Stimulated activated CD4-positive, alpha-beta T cell treated with anti-CD3 and anti-CD28 coated beads, TNF-alpha, amount 100 ng/mL, for 4 hours (primary cell): Measurements from ENCODE around the gene ADCY5.

ENCODE experiments used
- DNase-seq, 3 experiments: peaks; one replicate each; pipeline ENCODE4 v3.0.0-alpha.2; 2020; ENCODE audit warnings: low read depth in 3 of 3

The ADCY5 gene

DNA sequence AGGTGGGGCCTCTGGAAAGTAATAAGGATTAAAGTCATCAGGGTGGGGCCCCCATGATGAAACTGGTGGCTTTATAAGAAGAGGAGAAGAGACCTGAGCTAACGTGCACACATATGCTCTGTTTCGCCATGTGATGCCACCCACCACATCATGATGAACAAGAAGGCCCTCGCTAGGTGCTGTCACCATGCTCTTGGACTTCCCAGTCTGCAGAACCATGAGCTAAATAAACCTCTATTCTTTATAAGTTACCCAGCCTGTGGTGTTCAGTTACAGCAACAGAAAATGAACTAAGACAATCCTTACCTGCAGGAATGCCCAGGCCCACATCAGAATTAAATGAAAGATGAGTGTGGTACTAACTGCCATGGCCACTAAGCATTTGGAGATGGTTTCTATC, 79.8 kb downstream of the ADCY5 start:
- DNase-seq: no peak

DNA sequence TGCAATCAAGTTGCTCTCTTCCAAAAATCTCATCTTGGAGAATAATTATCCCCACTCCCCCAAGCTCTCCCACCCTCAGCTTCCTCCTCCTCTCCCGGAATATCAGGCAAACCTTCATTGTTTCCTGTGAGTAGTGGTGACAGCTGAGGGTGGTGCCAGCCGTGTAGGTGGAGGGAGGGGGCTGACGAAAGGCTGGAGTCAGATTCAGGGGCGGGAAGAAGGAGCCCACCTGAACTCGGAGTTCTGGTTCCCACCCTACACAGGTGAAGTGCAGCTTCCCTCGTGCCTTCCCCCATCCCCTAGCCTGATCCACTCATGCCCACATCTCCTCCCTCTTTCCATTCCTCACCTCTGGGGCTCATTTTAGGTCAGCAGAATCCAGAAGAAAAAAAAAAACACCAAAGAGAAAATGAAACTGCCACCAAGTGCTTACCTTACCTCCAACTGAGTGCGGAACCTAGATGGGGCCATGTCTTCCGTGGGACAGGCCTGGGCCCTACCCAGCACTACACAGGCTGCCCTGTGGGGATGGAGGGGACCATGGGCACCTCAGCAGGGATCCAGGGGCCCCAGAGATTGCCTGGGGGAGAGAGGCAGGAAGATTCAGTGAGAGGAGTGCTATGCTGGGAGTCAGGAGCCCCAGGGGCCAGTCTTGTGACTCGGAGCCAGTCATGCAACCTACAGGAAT, 81.3 kb downstream of the ADCY5 start:
- no peak for DNase-seq

DNA sequence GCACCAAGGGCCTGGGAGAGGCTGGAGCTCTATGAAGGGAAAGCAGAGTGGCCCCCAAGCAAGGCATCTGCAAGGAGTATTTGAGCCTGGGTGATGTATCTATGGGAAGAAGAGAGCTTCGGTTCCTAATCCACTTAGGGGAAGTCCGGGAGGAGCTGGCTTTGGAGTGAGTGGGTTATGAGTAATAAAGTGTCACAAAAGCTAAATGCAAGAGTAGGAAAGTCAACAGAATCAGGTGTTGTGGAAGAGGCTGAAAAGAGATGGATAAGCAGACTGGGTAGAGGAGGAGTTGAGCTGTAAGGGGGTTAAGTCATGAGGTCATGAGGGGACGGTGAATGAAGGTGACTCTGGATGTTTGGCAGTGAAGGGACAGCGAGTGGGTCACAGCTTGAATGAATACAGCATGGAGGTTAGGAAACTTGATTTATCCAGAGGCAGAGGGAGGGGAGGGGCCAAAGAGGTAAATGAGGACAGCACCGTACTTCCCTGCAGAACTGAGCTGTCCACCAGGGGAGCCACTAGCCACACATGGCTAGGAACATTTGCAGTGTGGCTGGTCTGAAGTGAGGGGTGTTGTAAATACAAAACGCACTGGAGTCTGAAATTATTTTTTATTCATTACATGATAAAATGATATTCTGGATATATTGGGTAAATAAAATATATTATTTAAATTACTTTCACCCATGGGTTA, 83.3 kb downstream of the ADCY5 start:
- no peak for DNase-seq

DNA sequence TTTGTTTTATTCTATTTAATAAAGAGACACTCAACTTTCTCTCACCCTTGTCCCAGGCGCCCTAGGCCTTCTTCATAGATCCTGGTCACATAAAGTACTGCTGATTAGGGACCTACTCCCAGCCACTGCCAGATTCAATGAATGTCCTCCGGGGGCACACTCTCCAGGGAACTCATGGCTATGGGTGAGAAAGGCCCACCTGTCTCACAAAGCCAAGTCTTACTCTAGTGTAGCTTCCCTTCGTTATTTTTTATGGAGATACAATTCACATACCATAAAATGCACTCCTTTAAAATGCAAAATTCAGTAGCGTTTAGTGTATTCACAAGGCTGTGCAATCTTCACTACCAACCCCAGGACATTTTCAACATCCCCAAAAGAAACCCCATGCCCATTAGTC, 87.8 kb downstream of the ADCY5 start:
- DNase-seq: no peak

DNA sequence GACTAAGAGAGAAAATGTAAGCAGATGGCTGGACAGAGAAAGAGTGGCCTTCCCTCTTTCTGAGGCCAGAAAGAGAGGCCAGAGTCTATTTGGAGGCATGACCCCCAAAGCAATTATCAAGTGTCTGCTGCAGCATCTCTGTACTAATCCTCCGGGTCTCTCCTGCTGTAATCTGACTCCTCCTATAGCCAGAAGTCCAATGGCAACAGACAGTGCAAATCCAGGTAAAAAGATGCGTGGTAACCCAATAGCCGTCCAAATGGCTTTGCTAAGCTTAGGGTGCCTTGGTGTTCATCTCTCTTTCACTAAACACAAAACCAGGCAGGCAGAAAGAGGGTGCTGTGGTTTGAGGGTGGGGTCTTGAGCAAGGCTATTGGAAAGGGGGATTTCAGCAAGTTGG, 91.6 kb downstream of the ADCY5 start:
- no peak for DNase-seq

DNA sequence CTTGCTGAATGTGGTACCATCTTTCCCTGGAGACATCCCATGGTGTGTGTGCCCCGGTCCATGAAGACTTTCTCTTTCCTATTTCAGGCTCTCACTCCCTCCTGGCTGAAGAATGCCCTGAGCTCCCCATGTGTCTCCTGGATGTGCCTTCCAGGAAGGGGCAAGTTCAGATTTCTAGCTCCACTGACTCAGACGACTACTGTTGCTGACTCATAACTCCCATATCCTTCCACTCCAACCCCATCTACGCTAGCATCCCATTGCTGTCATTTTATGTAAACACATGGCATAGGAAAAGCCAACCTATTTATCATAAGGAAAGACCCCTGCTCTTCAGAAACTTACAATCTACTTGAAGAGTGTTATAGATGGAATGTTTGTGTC, 95.0 kb downstream of the ADCY5 start:
- no peak for DNase-seq

DNA sequence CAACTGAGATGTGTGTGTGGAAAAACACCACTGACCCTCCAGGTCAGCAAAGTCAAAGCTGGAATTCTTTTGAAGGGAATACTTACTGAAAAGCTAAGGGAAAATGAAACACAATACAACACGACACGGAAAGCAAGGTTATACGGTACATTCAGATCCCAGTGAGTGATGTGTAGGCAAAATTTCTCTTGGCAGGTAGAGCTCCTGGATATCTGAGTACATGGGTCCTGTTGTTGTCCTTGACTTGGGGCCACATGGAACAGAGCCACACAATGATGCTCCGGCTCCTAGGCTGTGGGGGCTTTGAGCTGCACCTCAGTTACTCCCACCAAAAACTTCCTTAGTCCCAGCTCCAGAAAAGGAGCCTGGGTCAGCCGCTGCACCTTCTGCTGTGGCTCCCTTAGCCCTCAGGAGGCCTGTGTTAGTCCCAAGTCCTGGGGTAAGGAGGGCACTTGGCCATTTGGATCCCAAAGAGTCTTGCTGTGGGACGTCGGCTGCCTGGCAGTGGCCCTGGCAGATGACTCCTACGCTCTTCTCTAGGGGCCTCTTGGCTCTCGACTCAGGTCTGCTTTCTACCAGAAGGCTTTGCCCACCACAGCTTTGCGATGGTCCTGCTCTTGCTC, 95.6 kb downstream of the ADCY5 start:
- DNase-seq: no peak

DNA sequence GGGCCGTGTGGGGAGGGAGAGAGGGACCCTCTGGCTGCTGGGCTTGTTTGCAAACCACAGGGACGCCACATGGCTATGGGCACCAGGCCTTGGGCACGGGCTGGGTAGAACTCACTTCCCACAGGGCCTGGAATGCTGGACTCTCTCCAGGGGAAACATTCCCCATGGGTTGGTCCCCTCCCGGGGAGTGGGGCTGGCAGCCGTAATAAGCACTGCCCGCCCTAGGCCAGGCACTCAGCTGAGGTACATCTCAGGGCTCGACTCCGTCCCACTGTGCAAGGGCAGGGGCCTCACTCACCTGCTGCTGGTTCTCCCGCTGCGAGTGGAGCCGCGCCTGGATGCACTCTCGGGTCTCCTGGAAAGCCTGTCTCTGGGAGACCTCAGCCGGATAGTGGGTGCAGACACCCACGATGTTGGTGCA, 96.7 kb downstream of the ADCY5 start:
- no peak for DNase-seq

DNA sequence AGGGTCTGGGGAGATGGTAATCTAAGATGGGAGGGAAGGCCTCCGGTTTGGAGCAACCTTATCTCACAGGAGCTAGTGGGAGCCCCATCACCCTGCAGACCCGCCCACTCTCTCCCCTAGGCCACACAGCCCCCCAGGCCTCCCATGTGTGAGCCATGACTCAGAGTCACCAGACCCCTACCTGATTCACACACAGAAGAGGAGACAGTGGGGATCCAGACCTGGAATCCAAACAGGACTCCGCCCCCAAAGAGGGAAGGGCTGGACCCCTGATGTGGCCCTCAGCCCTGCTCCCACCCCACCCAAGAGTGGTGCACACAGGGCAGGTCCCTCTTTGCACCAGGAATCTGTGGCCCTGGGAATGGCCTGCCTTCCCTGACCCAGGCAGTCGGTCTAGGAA, 97.4 kb downstream of the ADCY5 start:
- DNase-seq: no peak

DNA sequence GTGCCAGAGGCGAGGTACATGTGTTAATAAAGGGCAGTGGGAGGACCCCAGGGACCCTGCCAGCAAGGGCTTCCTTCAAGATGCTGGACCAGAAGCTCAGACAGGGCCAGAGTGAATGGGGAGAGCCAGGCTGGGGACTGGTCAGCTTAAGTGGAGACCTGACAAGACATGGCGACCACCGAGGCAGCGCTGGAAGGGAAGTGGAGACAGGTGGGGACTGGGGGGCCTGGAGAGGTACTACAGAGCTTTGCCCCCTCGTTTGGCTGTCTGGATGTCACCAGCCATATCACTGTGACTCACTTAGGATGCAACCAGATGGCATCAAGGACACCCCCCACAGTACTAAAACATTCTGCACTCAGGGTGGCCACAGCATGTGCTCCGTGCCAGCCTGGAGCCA, 97.9 kb downstream of the ADCY5 start:
- DNase-seq: no peak

DNA sequence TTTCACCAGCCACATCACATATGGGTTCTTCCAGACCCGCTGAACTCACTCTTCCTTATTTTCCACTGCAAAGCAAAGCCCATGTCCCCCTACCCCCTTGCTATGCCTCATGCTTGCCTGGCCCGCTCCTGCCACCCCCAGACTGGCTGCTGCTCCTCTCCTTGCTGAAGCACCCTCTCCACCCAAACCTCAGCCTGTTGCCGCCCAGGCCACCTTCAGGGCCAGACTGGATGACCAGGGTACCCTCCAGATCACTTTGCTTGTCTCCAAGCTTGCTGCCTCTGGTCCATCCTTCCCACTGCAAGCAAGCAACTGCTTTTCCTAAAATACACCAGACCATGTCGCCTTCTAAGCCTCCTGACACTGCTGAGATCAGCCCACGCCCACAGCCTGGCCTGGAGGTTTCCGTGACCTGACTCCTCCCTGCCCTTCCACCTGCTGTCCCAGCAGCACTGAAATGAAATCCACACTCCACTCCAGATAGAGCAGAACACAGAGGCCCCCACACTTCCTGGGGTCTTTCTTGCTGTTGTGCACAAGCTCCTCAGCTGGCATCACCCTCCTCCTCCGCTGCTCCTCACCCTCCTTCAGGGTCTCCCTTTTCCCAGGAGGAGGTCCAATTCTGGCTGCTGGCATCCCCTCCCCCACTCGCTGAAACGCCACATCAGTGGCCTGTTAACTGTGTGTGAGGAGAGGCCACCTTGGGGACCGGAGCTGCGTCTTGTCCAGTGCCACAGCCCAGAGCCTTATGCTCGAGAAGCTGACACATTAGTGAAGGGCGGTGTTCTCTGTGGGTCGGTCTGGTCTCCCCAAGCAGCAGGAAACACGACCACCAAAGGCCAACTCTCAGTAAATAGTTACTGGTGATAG, 99.1 kb downstream of the ADCY5 start:
- no peak for DNase-seq

DNA sequence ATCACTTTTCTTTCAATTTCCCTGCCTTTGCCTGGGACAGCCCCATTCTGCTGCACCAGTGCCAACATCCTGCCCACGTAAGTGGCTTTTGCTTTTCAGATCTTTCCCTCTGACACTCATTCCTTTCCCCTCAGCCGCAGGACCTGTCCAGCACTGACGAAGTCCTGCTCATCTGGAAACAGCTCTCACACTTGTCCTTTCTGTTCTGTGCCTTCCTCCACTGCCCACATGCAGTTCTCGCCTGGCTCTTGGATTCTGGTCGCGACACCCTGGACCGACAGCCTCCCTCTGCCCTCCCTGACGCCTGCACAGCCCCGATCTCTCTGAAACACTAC, 99.7 kb downstream of the ADCY5 start:
- DNase-seq: no peak

DNA sequence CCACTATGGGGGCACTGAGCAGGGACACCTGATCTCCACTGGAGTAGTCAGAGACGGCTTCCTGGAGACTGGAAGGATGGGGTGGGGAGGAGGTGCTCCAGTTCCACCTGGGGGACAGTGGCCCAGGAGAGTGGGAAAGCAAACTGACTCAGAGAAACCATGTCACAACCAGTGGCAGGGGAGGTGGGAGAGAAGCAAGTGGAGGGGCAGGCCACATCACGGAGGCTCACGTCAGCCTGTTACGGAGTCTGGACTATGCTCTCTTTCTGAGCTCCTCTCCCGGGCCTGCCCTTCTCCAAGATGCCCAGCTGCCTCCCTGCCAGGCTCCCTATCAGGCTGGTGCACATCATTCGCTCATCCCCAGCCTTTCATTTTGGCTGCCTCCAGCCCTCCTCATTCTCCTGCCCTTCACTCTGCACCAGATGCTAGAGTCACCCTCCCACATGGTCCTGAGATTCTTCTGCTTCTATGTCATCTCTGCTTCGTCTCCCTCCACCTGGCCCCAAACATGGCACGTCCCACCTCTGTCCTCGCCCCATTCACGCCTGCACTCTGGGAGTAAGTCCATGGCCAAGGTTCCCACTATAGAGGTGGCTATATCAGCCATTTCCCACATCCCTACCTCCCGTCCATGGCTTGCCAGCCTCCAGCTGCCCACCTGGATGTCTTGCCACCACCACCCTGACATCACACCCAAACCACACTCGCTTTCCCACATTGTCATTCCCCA, 100.3 kb downstream of the ADCY5 start:
- no peak for DNase-seq

DNA sequence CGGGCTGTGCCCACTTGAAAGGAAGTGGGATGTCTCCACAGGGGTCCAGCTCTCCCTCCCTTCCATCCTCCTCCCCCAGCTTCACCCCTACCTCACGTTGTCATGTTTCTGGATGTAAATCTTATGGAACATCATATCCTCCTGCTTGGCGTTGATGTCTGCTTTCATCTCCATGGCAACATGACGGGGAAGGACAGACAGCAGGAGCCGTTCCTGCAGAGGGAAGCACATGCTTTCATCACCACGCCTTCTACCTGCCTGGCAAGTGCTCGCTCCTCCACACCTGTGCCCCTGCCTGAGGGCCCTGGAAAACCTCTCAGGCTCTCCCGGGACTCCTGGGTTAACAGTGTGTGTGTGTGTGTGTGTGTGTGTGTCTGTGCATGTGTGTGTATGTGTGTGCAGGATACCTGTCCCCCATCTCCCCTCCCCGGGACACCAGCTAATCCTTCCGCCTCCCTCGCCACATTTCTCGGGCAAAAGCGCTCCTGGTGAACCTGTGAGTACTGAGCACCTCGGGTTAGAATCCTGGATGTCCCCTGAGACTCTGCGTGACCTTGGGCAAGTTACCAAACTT, 101.1 kb downstream of the ADCY5 start:
- DNase-seq: no peak

DNA sequence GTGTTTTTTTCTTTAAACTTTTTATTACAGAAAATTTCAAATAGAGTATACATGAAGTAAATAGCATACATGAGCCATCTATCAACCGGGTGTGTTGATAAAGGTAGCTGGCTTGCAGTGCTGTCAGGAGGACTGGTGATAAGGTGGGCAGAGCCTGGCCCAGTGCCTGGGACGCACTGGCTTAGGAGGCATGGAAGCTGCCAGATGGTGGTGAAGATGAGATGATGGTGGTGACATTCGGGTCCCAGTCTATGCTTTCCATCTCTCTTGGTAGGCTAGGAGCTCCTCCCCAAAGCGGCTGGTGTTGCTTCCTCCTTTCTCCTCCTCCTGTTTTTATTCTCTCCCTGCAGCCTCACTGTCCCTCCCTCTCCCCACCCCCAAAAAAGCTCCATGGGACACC, 101.7 kb downstream of the ADCY5 start:
- DNase-seq: no peak

DNA sequence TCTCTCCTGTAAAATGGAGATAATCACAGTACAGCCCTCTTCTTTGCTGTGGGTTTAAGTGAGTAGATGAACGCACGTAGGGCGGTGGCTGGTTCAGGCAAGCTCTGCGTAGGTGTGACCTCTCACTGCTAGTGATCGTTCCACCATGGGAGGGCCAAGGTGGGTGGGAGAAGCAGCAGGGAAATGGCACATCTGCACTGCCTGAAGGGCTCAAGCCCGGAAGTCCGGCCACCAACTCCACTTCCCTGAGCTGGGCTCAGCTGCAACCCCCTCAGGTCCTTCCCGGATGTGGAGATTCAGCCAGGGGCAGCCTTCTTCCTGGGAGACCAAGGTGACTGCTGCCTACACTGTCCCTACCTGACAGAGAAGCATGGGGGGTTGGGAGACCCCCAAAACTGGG, 102.9 kb downstream of the ADCY5 start:
- no peak for DNase-seq

DNA sequence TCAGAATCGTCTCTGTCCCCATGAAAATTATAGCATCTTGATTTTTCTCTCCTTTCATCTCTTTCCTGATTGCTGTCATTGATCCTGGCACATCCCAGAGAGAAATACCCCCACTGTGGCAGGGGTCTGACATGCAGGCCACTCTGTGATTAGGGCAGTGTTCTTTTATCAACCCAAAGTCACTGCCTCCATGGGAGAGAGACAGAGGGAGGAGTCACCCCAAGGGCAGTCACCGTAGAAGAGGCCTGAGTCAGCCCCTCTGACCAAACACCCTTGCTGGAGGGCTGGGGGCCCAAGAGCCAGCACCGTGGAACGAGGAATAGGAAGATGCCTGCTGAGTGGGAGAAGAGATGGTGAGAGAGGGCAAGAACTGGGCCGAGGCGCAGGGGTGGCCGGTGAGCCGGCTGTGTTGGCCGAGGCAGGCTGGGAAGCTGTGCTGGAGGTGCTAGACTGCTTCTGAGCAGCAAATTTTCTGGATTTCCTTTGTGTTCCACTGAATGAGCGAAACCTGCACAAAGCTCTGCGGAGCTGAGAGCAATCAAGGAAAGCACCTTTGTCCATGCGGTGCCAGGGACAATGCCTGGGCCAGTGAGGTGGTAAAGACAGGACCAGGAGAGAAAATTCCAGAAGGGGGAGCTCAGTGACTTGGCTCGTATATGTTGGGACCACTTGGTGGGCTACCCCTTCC, 103.8 kb downstream of the ADCY5 start:
- no peak for DNase-seq

DNA sequence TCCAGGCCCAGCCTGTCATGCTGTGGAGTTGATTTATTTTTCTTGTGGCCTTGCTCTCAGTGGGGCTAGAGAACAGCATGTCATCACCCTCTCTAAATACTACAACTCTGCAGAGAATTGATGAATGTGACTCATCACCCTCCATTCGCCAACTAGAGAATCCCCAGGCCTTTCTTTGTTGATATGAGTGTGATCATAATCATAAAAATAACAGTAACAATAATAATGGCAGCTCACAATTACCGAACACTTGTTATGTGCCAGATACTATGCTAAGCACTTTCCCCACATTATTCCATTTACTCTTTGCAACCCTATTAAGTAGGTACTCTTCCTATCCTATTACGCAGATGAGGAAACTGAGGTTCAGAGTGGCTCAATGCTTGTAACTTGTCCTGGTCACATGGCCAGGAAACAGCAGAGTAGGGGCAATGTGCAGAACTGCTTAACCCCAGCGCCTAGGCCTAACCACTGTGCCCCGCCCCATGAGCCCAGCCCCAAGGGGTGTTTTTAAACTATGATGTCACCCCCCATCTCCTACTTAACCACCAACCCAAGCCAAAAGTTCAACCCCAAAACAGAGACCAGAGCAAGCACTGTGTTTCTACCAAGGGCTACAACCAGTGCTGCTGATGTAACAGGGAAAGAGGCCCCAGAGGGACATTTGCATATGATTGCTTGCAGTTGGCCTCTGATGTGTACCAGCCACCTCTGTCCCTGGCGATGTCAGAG, 104.5 kb downstream of the ADCY5 start:
- no peak for DNase-seq

DNA sequence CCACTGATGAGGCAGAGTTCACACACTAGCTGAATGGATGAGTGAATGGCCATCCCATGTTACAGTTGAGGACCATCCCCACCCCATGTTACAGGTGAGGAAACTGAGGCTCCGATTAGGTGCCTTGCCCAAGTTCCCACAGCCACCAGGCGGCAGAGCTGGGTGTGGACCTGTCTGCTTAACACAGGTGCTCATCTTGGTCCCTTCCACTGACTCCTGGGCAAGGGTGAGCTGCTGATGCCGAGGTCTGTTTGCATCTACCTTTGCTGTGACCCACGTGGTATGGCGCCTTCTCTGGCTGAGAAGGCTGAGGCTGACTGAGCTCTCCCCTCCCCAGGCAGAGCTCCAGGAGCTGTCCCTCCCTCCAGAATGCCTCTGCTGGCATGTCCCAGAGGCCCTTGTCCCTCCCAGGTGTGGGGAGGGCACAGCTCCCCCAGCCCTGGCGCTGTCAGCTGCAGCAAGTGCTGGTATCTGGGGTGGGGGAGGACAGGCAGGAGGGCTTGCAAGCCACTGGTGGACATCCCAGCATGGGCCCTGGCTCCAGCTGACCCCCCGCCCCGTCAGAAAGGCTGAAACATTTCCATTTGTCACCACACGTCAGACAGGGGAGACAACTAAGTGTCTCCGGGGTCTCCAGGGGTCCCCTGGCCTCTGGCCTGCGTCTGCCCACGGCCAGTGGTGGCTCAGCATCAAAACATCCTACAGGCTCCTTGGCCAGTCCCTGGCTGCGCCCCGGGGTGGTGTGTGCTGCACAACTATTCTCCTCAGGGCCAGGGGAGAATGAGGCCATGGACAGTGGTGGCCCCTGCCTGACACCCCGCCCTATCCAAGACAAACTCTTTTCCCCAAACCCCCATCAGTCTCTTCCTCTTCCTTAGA, 105.4 kb downstream of the ADCY5 start:
- no peak for DNase-seq
